DOHH2 (cell line): Measurements from ENCODE around the gene SMPD1.
A peak's percentile ranks its signal among the peaks of the same experiment; 100 is the strongest.

ENCODE experiments used
- H3F3A ChIP-seq: fragments of 200-600 bp; sonication (generic), shearing (Covaris generic); 2 replicates; pipeline ENCODE4 v1.6.0; 2016; ENCODE audit warnings: antibody characterized with exemption, mild to moderate bottlenecking; ENCODE audit not compliant: control insufficient read depth, insufficient read depth
- H3K27ac ChIP-seq: fragments of 200-600 bp; sonication (generic); 2 replicates; pipeline ENCODE4 v1.5.1; 2014; ENCODE audit warnings: low read depth, mild to moderate bottlenecking, low read length, moderate library complexity
- H3K27me3 ChIP-seq: fragments of 200-600 bp; sonication (generic); 2 replicates; pipeline ENCODE4 v1.6.1; 2014; ENCODE audit warnings: mild to moderate bottlenecking, low read length, mixed read lengths; ENCODE audit not compliant: control insufficient read depth
- H3K36me3 ChIP-seq: fragments of 200-600 bp; sonication (generic); 2 replicates; pipeline ENCODE4 v1.6.1; 2014; ENCODE audit warnings: mild to moderate bottlenecking, low read length, moderate library complexity, mixed read lengths; ENCODE audit not compliant: control insufficient read depth
- H3K4me1 ChIP-seq: fragments of 200-600 bp; sonication (generic); 2 replicates; pipeline ENCODE4 v1.6.1; 2014; ENCODE audit warnings: mild to moderate bottlenecking, low read length, mixed read lengths; ENCODE audit not compliant: control insufficient read depth
- H3K4me2 ChIP-seq: fragments of 200-600 bp; sonication (generic); 2 replicates; pipeline ENCODE4 v1.6.0; 2014; ENCODE audit warnings: mild to moderate bottlenecking, low read length, moderate library complexity
- H3K4me3 ChIP-seq: fragments of 200-600 bp; sonication (generic); 2 replicates; pipeline ENCODE4 v1.5.1; 2014; ENCODE audit warnings: mild to moderate bottlenecking, low read length, mixed read lengths
- H3K79me2 ChIP-seq: fragments of 200-600 bp; sonication (generic); 2 replicates; pipeline ENCODE4 v1.6.1; 2014; ENCODE audit warnings: mild to moderate bottlenecking, low read length, mixed read lengths; ENCODE audit not compliant: control insufficient read depth
- H3K9me2 ChIP-seq: fragments of 200-600 bp; sonication (generic); replicated peaks from 2 replicates; pipeline ENCODE4 v1.6.1; 2014; ENCODE audit warnings: mild to moderate bottlenecking, low read length, mixed read lengths; ENCODE audit not compliant: control insufficient read depth
- H3K9me3 ChIP-seq: fragments of 200-600 bp; sonication (generic); 2 replicates; pipeline ENCODE4 v1.6.1; 2014; ENCODE audit warnings: antibody characterized with exemption, low read length, mixed read lengths; ENCODE audit not compliant: control insufficient read depth, insufficient read depth
- H4K20me1 ChIP-seq: fragments of 200-600 bp; sonication (generic); 2 replicates; pipeline ENCODE4 v1.6.0; 2014; ENCODE audit warnings: low read depth, mild to moderate bottlenecking, antibody characterized with exemption, low read length, moderate library complexity; ENCODE audit not compliant: control insufficient read depth, insufficient read depth
- CTCF ChIP-seq: fragments of 200-600 bp; sonication (generic); IDR thresholded peaks from one replicate; pipeline ENCODE4 v1.5.1; 2014; ENCODE audit warnings: antibody characterized with exemption, mild to moderate bottlenecking, low read depth, low read length; ENCODE audit not compliant: poor library complexity, severe bottlenecking
- EZH2phosphoT487 ChIP-seq: fragments of 200-600 bp; sonication (generic); IDR thresholded peaks from 2 replicates; pipeline ENCODE4 v1.6.1; 2017; ENCODE audit warnings: borderline replicate concordance, mild to moderate bottlenecking, antibody characterized with exemption, low read length, moderate library complexity, mixed read lengths

The SMPD1 gene

GRCh38 chr11:6350486-6350885 is 39.8 kb upstream of the SMPD1 start:
- no peaks in the 10 kb centered on the region for H3K9me3 ChIP-seq
- no peaks in the 10 kb centered on the region for H3F3A ChIP-seq
- no peak overlapping the region for H3K4me2 ChIP-seq
- H3K27me3 ChIP-seq: 0 out of 2 replicates have a peak, but pooled peaks cover 5% of the 10 kb centered on the region
- 0 out of 2 replicates have a peak, but pooled peaks cover 2% of the 10 kb centered on the region for H3K4me1 ChIP-seq
- H3K27ac ChIP-seq: no peak overlapping the region
- no peaks in the 10 kb centered on the region for H3K79me2 ChIP-seq
- TF ChIP-seq EZH2phosphoT487: no peak
- no peak for TF ChIP-seq CTCF
- H3K4me3 ChIP-seq: no peak overlapping the region
- H4K20me1 ChIP-seq: no peaks in the 10 kb centered on the region
- no peaks in the 10 kb centered on the region for H3K36me3 ChIP-seq
- H3K9me2 ChIP-seq: no peaks in the 10 kb centered on the region

GRCh38 chr11:6351782-6352382 is 38.4 kb upstream of the SMPD1 start:
- no peaks in the 10 kb centered on the region for H3F3A ChIP-seq
- H3K4me1 ChIP-seq: 0 out of 2 replicates have a peak, but pooled peaks cover 2% of the 10 kb centered on the region
- TF ChIP-seq CTCF (no peak), EZH2phosphoT487 (no peak)
- H3K36me3 ChIP-seq: no peaks in the 10 kb centered on the region
- H3K9me3 ChIP-seq: no peaks in the 10 kb centered on the region
- no peak overlapping the region for H3K4me3 ChIP-seq
- no peak overlapping the region for H3K27ac ChIP-seq
- H3K79me2 ChIP-seq: no peaks in the 10 kb centered on the region
- H3K4me2 ChIP-seq: no peak overlapping the region
- H3K27me3 ChIP-seq: 0 out of 2 replicates have a peak, but pooled peaks cover 5% of the 10 kb centered on the region
- H4K20me1 ChIP-seq: no peaks in the 10 kb centered on the region
- H3K9me2 ChIP-seq: no peaks in the 10 kb centered on the region

GRCh38 chr11:6353367-6353987 is 36.8 kb upstream of the SMPD1 start:
- Histone ChIP-seq H3K4me1 (0 out of 2 replicates have a peak, but pooled peaks cover 2% of the 10 kb centered on the region), H3K9me2 (no peaks in the 10 kb centered on the region), H3F3A (no peaks in the 10 kb centered on the region), H3K4me2 (no peak overlapping the region), H3K36me3 (no peaks in the 10 kb centered on the region), H3K27me3 (0 out of 2 replicates have a peak, but pooled peaks cover 5% of the 10 kb centered on the region), H3K4me3 (no peak overlapping the region), H4K20me1 (no peaks in the 10 kb centered on the region), H3K9me3 (no peaks in the 10 kb centered on the region), H3K79me2 (no peaks in the 10 kb centered on the region), H3K27ac (no peak overlapping the region)
- TF ChIP-seq EZH2phosphoT487 (no peak), CTCF (peak; percentile 98)
